ENCODE data around the gene HAPLN3.

HAPLN3 gene

DNA sequence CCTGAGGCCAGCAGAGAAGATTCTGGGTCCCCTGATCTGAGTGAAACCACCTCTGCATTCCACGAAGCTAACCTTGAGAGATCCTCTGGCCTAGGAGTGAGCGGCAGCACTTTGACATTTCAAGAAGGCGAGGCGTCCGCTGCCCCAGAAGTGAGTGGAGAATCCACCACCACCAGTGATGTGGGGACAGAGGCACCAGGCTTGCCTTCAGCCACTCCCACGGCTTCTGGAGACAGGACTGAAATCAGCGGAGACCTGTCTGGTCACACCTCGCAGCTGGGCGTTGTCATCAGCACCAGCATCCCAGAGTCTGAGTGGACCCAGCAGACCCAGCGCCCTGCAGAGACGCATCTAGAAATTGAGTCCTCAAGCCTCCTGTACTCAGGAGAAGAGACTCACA lies 36.4 kb downstream of the HAPLN3 start:
- TF ChIP-seq, protein P1, sequence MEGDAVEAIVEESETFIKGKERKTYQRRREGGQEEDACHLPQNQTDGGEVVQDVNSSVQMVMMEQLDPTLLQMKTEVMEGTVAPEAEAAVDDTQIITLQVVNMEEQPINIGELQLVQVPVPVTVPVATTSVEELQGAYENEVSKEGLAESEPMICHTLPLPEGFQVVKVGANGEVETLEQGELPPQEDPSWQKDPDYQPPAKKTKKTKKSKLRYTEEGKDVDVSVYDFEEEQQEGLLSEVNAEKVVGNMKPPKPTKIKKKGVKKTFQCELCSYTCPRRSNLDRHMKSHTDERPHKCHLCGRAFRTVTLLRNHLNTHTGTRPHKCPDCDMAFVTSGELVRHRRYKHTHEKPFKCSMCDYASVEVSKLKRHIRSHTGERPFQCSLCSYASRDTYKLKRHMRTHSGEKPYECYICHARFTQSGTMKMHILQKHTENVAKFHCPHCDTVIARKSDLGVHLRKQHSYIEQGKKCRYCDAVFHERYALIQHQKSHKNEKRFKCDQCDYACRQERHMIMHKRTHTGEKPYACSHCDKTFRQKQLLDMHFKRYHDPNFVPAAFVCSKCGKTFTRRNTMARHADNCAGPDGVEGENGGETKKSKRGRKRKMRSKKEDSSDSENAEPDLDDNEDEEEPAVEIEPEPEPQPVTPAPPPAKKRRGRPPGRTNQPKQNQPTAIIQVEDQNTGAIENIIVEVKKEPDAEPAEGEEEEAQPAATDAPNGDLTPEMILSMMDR (IDR thresholded peaks at IDR 0.05; ENCODE audit: low read depth, low read length) = no peak
- H3K4me3 ChIP-seq (ENCODE audit: low read depth, low read length) = no peak overlapping the region

DNA sequence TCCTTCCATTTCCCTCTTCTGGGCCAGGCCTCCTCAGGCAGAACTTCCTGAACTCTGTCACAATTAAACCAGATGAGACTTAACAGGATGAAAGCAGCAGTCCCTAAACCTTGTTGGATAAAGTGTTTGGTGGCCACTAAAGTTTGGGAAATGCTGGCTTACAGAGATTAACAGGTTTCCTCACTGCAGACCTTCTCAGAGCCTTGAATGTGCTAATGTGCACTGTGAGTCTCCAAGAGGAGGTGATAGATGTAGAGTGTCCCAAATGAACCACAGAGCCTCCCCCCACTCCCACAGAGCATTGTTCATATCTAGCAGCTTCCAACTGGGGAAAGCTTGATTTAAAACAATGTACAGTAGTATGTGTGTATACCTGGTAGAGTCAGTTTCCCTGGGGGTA lies 42.9 kb downstream of the HAPLN3 start:
- TF ChIP-seq, protein P1 (IDR thresholded peaks at IDR 0.05; ENCODE audit: low read depth, low read length) = no peak
- H3K4me3 ChIP-seq (ENCODE audit: low read depth, low read length) = no peak overlapping the region

DNA sequence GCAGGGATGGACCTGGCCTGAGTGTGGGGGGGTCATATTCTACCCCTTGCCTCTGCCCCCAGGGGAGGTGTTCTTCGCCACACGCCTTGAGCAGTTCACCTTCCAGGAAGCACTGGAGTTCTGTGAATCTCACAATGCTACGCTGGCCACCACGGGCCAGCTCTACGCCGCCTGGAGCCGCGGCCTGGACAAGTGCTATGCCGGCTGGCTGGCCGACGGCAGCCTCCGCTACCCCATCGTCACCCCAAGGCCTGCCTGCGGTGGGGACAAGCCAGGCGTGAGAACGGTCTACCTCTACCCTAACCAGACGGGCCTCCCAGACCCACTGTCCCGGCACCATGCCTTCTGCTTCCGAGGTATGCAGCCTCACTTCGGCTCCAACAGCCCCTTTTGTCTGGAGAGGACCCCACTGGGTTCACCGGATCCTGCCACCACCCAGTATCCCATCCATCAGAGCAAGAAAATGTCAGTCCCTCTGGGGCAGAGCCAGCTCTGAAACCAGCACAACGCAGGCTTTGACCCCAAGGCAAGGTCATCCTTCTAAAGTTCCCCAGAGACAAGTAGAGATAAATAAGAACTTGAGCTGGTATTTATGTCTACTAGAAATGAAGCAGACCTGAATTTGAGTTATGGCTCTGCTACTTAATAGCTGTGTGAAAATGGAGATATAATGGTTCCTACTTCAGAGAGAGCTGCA lies 45.8 kb downstream of the HAPLN3 start:
- TF ChIP-seq, protein P1 (IDR thresholded peaks at IDR 0.05; ENCODE audit: low read depth, low read length) = no peak
- no peak overlapping the region for H3K4me3 ChIP-seq (ENCODE audit: low read depth, low read length)

DNA sequence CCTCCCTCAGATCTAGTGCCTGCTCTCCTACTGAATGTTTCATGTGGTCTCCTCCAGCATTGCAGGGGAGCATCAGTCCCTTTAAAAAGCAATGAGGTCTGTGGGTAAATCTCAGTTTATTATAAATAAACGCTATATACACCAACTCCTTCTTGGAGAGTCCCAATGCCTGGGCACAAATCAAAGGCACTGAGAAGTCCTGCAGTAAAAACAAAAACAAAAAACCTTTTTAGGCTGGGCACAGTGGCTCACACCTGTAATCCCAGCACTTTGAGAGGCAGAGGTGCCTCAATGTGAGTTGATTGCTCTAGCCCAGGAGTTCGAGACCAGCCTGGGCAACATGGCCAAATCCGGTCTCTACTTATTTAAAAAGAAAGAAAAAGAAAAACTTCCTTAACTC lies 47.1 kb downstream of the HAPLN3 start:
- H3K4me3 ChIP-seq (ENCODE audit: low read depth, low read length) = no peak overlapping the region

DNA sequence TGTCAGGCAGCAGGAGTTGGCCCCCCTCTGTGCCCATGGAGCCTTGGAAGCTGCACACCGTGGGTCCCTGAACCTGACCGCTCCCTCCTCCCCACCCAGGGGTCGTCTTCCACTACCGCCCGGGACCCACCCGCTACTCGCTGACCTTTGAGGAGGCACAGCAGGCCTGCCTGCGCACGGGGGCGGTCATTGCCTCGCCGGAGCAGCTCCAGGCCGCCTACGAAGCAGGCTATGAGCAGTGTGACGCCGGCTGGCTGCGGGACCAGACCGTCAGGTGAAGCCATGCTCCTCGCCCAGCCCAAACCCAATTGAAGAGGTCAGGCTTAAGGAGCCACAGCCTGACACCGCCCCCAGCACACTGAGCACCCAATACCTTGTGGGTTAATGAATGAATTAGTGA lies 48.2 kb downstream of the HAPLN3 start:
- TF ChIP-seq, protein P1 (IDR thresholded peaks at IDR 0.05; ENCODE audit: low read depth, low read length) = no peak
- no peak overlapping the region for H3K4me3 ChIP-seq (ENCODE audit: low read depth, low read length)

More for the DNA sequence above, 47.1 kb downstream of the HAPLN3 start:
- TF ChIP-seq, protein P1 (IDR thresholded peaks at IDR 0.05; ENCODE audit: low read depth, low read length) = no peak

DNA sequence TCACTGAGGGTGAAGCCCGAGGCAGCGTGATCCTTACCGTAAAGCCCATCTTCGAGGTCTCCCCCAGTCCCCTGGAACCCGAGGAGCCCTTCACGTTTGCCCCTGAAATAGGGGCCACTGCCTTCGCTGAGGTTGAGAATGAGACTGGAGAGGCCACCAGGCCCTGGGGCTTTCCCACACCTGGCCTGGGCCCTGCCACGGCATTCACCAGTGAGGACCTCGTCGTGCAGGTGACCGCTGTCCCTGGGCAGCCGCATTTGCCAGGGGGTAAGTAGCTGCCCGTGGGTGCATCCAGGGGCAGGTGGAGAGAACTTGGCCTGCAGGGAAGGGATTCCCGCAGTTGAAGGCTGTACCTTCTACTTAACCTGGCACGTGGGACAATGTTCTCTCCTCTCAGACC lies 49.7 kb downstream of the HAPLN3 start:
- H3K4me3 ChIP-seq (ENCODE audit: low read depth, low read length) = no peak overlapping the region
- TF ChIP-seq, protein P1 (IDR thresholded peaks at IDR 0.05; ENCODE audit: low read depth, low read length) = no peak

DNA sequence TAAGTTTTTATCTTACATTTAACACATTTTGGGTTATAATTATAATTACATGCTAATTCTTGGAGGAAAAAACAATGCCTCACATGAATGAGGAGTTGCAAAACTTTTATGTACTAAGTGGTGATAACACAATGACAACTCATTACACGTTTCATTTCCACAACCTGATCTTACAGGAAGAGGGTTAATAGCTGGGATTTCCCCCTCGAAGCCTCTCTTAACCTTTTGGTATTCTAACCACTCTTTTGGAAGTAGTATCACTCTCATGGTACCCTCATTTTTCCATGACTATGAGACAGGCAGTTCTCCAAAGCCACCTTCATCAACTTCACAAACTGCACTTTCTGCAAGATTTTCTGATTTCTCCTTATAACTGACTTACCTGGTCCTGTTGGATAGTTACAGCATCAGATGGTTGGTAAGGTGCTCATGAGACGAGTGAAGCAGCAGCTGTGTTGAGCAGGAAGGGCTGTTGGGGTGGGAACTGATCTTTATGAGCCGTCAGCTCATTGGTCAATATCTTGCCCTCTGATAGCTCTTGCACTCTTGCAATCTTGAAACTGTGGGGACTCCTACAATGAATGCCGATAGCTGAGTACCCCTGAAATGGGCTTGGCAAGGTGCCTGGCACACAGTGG lies 50.5 kb downstream of the HAPLN3 start:
- H3K4me3 ChIP-seq (ENCODE audit: low read depth, low read length) = no peak overlapping the region
- TF ChIP-seq, protein P1 (IDR thresholded peaks at IDR 0.05; ENCODE audit: low read depth, low read length) = no peak
